GM21619 (cell line): ENCODE measurements around the gene LPCAT1.
"Not testable (repeated sequence)": the region's sequence is repeated elsewhere in the genome, so short reads cannot be mapped to it uniquely, and the experiment has no call there.

Experiments
- ATAC-seq: cut with Tn5 transposase; IDR thresholded peaks from one replicate; pipeline ENCODE4 v1.9.1; 2021; ENCODE audit not compliant: unreplicated experiment

LPCAT1 gene

GRCh38 chr5:1523793-1524480 is at the start of gene LPCAT1:
LPCAT1 (minus strand) TSS chr5:1523960; CDS start chr5:1523844, 116 bp downstream.
- peak; percentile 69 for ATAC-seq

GRCh38 chr5:1571875-1572274 is 48.1 kb upstream of the LPCAT1 start:
- not testable (repeated sequence) for ATAC-seq

- ATAC-seq = no peak
Measured at GRCh38 chr5:1570975-1571374, 47.2 kb upstream of the LPCAT1 start.

GRCh38 chr5:1568201-1568979 is 44.6 kb upstream of the LPCAT1 start:
- no peak for ATAC-seq

DNA sequence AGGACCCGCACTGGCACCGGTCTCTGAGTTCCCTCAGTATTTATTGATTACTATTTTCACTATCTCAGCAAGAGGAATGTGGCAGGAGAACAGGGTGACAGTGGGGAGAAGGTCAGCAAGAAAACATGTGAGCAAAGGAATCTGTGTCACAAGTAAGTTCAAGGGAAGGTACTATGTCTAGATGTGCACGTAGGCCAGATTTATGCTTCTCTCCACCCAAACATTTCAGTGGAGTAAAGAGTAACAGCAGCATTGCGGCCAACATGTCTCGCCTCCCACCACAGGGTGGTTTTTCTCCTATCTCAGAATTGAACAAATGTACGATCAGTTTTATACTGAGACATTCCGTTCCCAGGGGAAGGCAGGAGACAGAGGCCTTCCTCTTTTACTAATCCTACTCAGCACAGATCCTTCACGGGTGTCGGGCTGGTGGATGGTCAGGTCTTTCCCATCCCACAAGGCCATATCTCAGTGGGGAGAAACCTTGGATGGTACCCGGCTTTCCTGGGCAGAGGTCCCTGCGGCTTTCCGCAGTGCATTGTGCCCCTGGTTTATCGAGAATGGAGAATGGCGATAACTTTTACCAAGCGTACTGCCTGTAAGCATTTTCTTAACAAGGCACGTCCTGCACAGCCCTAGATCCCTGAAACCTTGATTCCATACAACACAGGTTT is 43.9 kb upstream of the LPCAT1 start:
- ATAC-seq = not testable (repeated sequence)

GRCh38 chr5:1565737-1566734 is 42.3 kb upstream of the LPCAT1 start:
- no peak for ATAC-seq

DNA sequence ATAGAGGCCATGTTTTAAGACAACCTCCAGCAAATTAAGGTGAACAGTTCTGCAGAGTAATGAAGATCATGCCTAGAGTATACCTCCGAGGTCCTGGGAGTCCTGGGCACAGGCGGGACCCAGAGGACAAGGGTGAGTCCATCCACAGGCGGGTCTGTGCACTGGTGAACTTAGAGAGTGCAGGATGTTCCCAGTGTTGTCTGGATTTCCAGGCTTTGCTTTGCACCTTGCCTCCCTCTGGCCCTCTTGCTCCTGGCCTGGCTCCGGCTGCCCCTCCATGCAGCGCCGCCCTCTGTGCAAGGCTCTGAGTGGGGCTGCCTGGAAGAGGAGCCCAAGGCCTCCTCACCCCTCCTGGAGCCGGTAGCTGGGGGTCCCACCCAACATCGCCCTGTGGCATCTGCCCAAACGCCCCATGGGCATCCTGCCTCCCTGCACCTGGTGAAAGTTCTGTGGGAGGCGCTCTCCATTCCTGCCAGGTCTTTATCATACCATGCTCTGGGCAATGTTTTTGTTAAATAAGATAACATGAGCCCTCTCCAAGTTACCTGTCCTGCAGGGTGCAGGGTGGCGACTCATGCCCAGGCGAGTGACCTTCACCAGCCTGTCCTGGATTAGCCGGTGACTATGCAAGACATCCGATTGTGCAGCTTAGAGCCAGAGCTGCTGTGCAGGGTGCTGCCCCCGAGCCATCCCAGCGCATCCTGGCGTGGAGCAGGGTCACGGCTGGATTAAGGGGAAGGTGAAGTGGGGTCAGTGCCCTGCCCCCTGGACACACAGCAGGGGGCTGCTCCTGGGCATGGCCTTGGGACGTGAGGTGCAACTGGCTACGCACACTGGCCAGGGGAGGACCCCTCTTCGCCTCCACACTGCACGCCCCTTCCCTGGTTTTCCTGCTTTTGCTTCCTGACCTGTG is 41.3 kb upstream of the LPCAT1 start:
- no peak for ATAC-seq

DNA sequence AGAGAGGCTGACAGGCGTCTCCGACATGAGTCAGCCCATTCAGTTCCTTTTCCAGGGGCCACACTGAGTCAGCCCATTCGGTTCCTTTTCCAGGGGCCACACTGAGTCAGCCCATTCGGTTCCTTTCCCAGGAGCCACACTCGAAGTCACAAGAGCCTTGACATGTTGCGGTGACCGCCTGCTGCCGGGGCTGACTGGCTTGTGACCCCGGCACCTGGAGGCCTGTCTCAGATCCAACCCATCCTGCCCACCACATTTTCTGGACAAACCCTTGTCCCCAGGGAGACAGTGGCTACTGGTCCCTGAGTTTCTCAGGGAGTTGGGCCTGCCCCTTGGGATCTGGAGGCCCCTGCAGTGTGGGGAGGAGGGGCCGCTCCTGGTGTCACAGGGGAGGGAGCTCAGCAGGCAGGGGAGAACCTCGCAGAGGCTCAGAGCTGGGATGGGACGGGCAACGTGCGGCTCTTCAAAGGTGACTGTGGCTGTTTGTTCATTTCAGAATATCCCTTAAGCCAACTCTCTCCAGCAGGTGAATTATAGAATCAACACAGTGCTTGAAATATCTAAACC is 40.5 kb upstream of the LPCAT1 start:
- no peak for ATAC-seq

DNA sequence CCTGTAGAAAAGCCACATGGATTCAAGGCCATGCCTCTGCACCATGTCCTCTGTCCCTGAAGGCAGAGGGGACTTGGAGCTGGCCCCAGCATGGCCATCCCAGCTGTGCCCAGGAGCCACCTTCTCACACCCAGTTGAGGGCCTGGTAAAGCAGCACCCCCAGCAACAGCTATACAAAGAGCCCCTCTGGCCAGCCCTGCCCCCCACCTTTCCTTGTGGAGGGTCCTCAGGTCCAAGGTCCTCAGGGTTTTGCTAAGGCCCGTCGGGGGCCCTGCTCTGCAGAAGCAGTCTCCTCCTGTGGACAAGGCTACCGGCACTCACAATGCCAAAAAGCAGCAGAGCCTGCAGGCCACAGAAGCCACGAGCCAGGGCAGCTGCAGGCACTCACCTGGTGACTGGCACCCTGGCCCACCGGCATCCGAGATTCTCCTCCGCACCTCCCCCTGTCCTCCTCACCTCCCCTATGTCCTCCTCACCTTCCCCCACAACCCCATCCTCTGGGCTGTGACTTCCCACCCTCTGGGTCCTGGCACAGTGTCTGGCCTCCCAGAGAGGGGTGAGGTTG is 39.9 kb upstream of the LPCAT1 start:
- no peak for ATAC-seq

GRCh38 chr5:1563051-1563461 is 39.3 kb upstream of the LPCAT1 start:
- ATAC-seq = no peak

DNA sequence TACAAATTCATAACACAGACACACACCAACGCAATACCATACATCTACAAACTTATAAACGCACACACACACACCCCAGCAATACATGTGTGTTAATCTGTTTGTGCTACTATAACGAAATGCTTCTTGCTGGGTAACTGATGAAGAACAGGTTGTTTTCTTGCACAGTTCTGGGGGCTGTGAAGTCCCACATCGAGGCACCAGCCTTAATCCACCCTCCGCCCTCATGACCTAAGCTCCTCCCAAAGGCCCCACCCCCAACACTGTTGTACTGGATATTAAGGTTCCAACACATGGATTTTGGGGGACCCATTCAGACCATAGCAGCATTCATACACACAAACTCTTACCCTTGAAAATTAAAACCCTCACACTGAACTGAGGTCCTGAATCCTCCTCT is 38.8 kb upstream of the LPCAT1 start:
- ATAC-seq = no peak

DNA sequence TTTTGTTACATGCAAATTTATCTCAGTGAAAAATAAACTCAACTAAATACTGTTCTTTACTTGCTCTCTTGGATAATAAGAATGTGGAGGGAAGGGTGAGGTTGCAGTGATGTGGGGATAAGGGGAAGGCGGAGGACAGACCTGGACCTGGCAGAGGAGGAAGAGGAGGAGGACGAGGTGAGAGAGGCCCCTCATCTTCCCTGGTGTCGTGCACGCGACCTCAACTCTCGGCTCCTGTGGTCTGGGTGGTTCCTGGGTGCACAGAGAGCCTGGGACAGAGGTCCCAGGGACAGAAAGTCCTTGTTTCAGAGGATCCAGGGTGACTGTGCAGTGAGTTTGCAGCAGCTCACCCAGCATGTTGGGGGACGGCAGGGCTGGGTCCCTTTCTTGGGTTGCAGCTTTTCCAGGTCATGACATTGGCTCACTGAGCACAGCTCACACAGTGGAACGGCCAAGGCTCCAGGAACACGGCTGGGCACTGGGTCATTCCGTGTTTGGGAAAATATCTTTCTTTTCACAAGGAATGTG is 37.7 kb upstream of the LPCAT1 start:
- ATAC-seq = no peak

DNA sequence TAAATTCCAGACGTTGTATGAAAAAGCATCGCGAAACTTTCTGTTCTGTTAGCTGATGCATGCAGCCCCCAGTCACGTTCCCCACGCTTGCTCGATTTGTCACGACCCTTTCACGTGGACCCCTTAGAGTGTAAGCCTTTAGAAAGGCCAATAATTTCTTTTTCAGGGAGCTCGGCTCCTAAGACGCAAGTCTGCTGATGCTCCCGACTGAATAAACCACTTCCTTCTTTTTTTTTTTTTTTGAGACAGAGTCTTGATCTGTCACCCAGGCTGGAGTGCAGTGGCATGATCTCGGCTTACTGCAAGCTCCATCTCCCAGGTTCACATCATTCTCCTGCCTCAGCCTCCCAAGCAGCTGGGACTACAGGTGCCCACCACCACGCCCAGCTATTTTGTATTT is 36.7 kb upstream of the LPCAT1 start:
- not testable (repeated sequence) for ATAC-seq

DNA sequence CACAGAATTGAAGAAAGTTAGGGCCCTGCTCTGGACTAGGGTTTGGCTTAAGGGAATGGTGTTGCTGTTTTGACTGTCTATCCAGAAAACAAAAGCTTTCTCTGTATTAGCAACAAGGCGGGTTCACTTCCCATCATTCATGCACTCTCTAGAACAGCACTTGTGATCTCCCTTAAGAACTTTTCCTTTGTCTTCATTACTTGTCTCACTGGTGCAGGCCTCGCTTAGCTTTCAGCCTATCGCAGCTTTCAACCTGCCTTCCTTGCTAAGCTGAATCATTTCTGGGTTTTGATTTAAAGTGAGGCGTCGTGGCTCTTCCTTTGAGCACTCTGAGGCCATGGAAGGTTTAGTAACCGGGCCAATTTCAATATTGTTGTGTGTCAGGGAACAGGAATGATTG is 35.2 kb upstream of the LPCAT1 start:
- ATAC-seq = no peak

- ATAC-seq = no peak
Measured at GRCh38 chr5:1557114-1557873, 33.5 kb upstream of the LPCAT1 start.

DNA sequence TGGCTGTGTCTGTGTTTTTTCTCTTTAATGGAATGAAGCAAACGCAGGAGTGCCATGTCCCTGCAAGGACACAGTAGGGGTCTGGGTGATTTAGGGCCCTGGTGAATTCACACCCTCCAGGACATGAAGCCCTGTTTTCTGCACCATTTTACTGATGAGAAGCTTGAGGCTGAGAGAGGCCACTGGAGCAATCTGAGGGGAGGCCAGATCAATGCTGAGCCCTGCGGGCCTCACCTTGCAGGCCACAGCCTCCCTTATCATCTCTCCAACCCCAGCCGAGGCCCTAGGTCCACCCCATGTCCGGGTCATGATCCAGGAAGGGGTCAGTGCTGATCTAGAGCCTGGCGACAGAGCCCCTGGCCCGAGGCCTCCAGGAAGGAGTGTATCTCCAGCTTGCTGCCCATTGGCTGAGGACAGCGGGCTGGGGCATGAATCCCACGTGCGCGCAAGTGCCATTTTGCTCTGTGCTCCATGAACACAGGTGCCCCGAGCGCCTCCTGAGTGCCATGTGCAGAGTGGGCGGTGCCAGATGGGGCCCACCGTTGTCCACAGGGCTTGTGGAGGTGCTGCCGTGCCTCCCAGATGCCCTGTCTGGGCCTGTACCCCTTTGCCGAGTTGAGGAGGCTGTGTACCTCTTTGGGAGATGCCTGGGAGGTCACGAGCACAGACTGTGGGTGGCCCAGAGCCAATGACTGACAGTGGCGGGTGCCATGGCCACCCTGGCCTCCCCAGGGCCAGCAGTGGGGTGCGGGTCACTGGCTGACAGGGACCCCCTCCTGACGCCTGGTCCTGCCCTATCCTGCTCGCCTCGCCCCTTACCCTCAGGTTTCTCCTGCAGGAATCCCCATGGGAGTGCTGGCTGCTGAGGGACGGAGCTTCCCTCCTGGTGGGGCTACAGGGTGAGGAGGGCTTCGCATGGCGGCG is 32.3 kb upstream of the LPCAT1 start:
- ATAC-seq = no peak
